GM12872 (cell line): ENCODE measurements around the gene ZRANB2.

Experiments
- TF ChIP-seq, protein P1 (sequence below): IDR thresholded peaks from 3 replicates; pipeline ENCODE4 v1.5.1; 2011; ENCODE audit warnings: low read depth, mild to moderate bottlenecking, low read length, moderate library complexity; ENCODE audit not compliant: insufficient read depth

The ZRANB2 gene

DNA sequence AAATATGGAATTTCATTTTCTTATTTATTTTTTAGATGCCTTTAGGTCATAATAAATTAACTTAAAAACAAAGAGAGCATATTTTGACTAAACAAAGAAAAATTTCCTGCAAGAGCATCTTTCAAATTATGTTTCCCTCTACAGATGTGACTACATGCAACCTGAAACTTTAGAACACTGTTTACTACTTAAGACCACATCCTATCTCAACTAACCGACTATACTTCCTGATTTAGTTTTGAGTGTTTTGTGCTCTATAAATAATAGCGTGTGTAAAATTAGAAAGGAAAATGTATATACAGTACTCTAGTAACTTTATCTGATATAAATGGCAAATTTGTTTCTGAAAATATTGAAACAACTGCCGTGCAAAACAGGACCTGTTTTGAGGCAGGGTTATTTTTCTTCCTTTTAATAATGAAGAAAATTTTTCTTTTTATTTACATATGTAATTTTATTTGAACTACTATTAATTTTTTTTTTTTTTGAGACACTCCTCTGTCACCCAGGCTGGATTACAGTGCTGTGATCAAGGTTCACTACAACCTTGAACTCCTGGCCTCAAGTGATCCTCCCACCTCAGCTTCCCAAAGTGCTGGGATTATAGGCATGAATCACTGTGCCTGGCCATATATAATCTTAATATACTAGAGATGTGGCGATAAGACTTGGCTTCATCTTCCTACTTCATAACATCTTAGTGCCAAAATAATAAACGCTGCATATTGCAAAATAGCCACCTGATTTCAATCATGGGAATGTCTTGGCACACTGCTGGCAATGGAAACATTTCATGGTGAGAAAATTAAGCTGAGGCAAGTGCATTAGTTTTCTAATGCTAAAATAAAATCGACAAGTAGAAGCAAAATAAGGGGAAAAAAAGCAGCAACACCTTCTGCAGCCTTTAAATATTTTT is 12.3 kb downstream of the ZRANB2 start:
- TF ChIP-seq, protein P1, sequence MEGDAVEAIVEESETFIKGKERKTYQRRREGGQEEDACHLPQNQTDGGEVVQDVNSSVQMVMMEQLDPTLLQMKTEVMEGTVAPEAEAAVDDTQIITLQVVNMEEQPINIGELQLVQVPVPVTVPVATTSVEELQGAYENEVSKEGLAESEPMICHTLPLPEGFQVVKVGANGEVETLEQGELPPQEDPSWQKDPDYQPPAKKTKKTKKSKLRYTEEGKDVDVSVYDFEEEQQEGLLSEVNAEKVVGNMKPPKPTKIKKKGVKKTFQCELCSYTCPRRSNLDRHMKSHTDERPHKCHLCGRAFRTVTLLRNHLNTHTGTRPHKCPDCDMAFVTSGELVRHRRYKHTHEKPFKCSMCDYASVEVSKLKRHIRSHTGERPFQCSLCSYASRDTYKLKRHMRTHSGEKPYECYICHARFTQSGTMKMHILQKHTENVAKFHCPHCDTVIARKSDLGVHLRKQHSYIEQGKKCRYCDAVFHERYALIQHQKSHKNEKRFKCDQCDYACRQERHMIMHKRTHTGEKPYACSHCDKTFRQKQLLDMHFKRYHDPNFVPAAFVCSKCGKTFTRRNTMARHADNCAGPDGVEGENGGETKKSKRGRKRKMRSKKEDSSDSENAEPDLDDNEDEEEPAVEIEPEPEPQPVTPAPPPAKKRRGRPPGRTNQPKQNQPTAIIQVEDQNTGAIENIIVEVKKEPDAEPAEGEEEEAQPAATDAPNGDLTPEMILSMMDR: no peak

DNA sequence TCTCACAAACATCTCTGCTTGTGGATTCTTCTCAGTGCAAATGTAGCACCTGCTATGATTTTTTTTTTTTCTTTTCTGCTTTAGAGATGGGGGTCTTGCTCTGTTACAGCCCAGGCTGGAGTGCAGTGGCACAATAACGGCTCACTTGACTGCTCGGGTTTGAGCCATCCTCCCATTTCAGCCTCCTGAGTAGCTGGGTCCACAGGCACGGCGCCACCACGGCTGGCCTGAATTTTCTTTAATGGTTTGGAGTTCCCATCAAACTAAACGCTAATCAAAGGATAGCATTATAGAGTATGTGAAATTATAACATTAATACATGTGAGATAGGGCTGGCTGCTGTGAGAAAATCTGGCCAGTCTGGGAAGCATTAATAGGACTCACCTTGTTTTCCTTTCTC is 26.0 kb downstream of the ZRANB2 start:
- TF ChIP-seq, protein P1: no peak

DNA sequence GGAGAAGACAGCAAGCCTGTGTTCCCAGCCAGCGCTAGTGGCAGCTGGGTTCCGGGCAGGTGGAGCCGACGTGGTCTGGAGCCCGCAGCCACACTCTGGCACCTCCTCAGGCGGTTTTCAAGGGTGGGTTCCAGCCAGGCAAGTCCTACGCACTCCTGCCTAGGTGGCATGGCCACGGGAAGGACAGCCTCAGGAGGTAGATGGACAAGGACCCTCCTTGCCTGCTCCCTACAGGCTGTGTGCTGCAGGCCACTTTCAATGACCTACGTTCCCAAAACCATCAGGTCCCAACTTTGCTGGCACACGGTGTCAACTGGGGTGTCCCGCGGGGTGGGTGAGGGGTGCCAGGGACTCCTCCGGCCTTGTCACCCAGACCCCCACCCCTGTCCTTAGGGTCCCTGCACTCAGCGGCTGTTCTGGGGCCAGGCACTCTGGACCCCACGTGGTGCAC is 26.5 kb downstream of the ZRANB2 start:
- TF ChIP-seq, protein P1: no peak

DNA sequence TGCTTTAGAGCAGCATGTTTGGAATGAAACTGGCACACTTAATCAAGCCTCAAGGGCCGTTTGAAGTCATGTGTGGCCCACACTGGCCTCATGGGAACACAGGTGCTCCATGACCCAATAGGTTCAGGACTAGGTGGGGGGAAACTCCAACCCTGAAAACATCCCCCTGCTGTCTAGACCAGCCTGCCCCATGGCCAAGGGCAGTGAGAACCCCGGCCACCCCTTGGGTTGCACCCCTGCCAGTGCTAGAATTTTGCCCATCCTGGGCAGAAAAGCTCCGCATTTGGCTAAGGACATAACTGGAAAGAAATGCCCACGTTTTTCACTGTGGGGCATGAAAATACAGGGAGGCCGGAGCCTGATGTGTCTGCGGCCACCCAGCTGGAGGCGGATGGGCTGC is 27.1 kb downstream of the ZRANB2 start:
- TF ChIP-seq, protein P1: no peak

DNA sequence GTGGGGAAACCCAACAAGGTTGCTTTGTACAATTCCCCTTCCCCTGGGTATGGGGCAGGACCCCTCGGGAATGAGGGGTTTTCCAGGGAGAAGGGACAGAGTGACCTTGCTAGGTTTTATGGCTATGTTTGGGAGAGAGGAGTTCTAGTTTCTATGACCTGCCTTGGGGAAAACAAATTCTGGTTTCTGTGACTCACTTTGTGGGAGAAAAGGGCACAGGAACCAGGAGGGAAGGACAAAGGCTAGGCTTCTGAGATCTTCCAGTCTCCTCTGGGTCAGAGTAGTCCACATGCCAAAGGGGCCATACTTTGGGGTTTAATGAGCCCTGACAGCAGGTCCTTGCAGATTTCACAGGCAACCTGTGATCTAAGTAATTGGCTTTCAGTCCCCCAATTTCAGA is 27.7 kb downstream of the ZRANB2 start:
- TF ChIP-seq, protein P1: no peak

DNA sequence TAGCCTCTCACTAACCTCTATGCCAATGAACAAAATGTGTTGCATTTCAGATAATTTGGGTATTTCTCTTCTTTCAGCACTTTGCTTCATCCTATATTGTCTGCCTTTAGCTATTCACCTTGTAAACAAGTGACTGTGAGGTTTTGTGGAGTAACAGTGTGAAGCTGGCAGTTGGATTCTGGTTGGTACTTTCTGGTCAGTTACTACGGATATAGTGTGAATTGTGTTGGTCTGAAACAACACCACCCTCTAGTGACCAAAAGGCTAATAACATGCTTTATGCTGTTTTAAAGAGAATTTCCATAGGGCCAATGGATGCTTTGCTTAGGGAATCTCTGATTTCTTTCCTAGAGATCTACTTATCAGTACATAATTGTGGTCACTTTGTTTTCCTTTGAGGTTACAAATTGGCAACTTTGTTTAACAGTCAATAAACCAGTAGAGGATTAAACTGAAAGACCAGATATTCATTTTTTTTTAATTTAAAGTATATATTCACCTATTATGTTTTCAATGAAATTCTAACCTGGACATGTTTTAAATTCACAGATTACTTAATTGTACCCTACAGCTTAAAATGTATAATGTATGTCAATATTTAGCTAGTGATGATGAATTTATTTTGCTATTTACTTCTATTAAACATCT is 30.8 kb downstream of the ZRANB2 start:
- TF ChIP-seq, protein P1: peak; percentile 74
